ENCODE measurements around the gene PSMB8.
"Not testable (repeated sequence)": the region's sequence is repeated elsewhere in the genome, so short reads cannot be mapped to it uniquely, and the experiment has no call there.

PSMB8 gene

GRCh38 chr6:32815115-32815514, 28.7 kb downstream of the PSMB8 start:
- DNase-seq: no peak
- in situ Hi-C loops (cut with HindIII; ENCODE audit: low pct_ligation_motif_present, low pct_unique_long_range_greater_than_20kb, low sequenced_read_pairs): no loop called here

- no peak for DNase-seq
- in situ Hi-C loops (cut with HindIII; ENCODE audit: low pct_ligation_motif_present, low pct_unique_long_range_greater_than_20kb, low sequenced_read_pairs): no loop called here
These were observed 29.7 kb downstream of the PSMB8 start for GRCh38 chr6:32814145-32814544.

- in situ Hi-C loops (cut with HindIII; ENCODE audit: low pct_ligation_motif_present, low pct_unique_long_range_greater_than_20kb, low sequenced_read_pairs): no loop called here
- no peak for DNase-seq
These were observed 34.7 kb downstream of the PSMB8 start for GRCh38 chr6:32809171-32809570.

GRCh38 chr6:32807020-32807580, 36.7 kb downstream of the PSMB8 start:
- DNase-seq: no peak
- in situ Hi-C loops (cut with HindIII; ENCODE audit: low pct_ligation_motif_present, low pct_unique_long_range_greater_than_20kb, low sequenced_read_pairs): no loop called here

- DNase-seq; in situ Hi-C loops (cut with HindIII; ENCODE audit: low pct_ligation_motif_present, low pct_unique_long_range_greater_than_20kb, low sequenced_read_pairs): not testable (repeated sequence)
These were observed 38.4 kb downstream of the PSMB8 start for GRCh38 chr6:32805404-32805803.

- no peak for DNase-seq
- in situ Hi-C loops (cut with HindIII; ENCODE audit: low pct_ligation_motif_present, low pct_unique_long_range_greater_than_20kb, low sequenced_read_pairs): no loop called here
These were observed 40.4 kb downstream of the PSMB8 start for GRCh38 chr6:32803416-32803815.

GRCh38 chr6:32799740-32800139, 44.1 kb downstream of the PSMB8 start:
- DNase-seq: no peak
- in situ Hi-C loops (cut with HindIII; ENCODE audit: low pct_ligation_motif_present, low pct_unique_long_range_greater_than_20kb, low sequenced_read_pairs): no loop called here

GRCh38 chr6:32799168-32799567, 44.7 kb downstream of the PSMB8 start:
- in situ Hi-C loops (cut with HindIII; ENCODE audit: low pct_ligation_motif_present, low pct_unique_long_range_greater_than_20kb, low sequenced_read_pairs): no loop called here
- no peak for DNase-seq

GRCh38 chr6:32796848-32797776, 46.7 kb downstream of the PSMB8 start:
- DNase-seq: peak; percentile 55
- in situ Hi-C loops (cut with HindIII; ENCODE audit: low pct_ligation_motif_present, low pct_unique_long_range_greater_than_20kb, low sequenced_read_pairs): no loop called here

- no peak for DNase-seq
- in situ Hi-C loops (cut with HindIII; ENCODE audit: low pct_ligation_motif_present, low pct_unique_long_range_greater_than_20kb, low sequenced_read_pairs): no loop called here
These were observed 49.3 kb downstream of the PSMB8 start for GRCh38 chr6:32794510-32794909.

- in situ Hi-C loops (cut with HindIII; ENCODE audit: low pct_ligation_motif_present, low pct_unique_long_range_greater_than_20kb, low sequenced_read_pairs): no loop called here
- no peak for DNase-seq
These were observed 50.9 kb downstream of the PSMB8 start for GRCh38 chr6:32792901-32793435.

Measured in ACHN (cell line).